A673 (cell line): ENCODE results near the gene PLPPR3. TPM values are rescaled to one million over a fixed set of nuclear protein-coding genes. Genes with fewer than 3 reads are reported as not detected.

Experiments used
- BruUV-seq: library from RNA; stranded (reverse); fragments of 400-500 nt; replicated peaks from 2 replicates; lab custom pipeline; 2021; lab: Mats Ljungman, UMichigan
- CTCF ChIA-PET: fragments of 300-600 bp; sonication (Branson Sonifier 250); formaldehyde crosslinking; loops from one replicate; lab custom pipeline; 2022; ENCODE audit warnings: antibody characterized with exemption; lab: Charles Lee
- POLR2A ChIA-PET: fragments of 300-600 bp; sonication (Branson Sonifier 250); formaldehyde crosslinking; loops from one replicate; lab custom pipeline; 2022; ENCODE audit warnings: antibody characterized with exemption; ENCODE audit not compliant: low non-redundant PET; lab: Charles Lee
- DNase-seq: peaks from one replicate; pipeline ENCODE4 v3.0.0-alpha.2; 2015; ENCODE audit warnings: low spot score
- H3K27ac ChIP-seq: fragments of 200-600 bp; sonication (generic); 2 replicates; pipeline ENCODE4 v1.5.1; 2016; ENCODE audit warnings: mixed run types, low read depth, mild to moderate bottlenecking, mixed read lengths, antibody characterized with exemption, low read length; ENCODE audit not compliant: poor library complexity, severe bottlenecking
- H3K27me3 ChIP-seq: fragments of 200-600 bp; sonication (generic); replicated peaks from 2 replicates; pipeline ENCODE4 v1.6.1; 2017; ENCODE audit warnings: mixed run types, low read depth, mild to moderate bottlenecking, mixed read lengths, antibody characterized with exemption, low read length; ENCODE audit not compliant: insufficient read depth, poor library complexity
- H3K36me3 ChIP-seq: fragments of 200-600 bp; sonication (generic); 2 replicates; pipeline ENCODE4 v1.6.1; 2016; ENCODE audit warnings: mixed run types, mild to moderate bottlenecking, mixed read lengths, antibody characterized with exemption, low read length; ENCODE audit not compliant: insufficient read depth, poor library complexity, severe bottlenecking
- H3K4me1 ChIP-seq: fragments of 200-600 bp; sonication (generic); 2 replicates; pipeline ENCODE4 v1.6.1; 2017; ENCODE audit warnings: mixed run types, mild to moderate bottlenecking, mixed read lengths, antibody characterized with exemption, low read length; ENCODE audit not compliant: insufficient read depth, poor library complexity, severe bottlenecking
- H3K4me3 ChIP-seq: fragments of 200-600 bp; sonication (generic); 2 replicates; pipeline ENCODE4 v1.5.1; 2016; ENCODE audit warnings: low read depth, mixed run types, mild to moderate bottlenecking, mixed read lengths, low read length; ENCODE audit not compliant: poor library complexity, severe bottlenecking
- H3K9me3 ChIP-seq: fragments of 200-600 bp; sonication (generic); 2 replicates; pipeline ENCODE4 v1.6.1; 2016; ENCODE audit warnings: mixed run types, low read depth, mild to moderate bottlenecking, mixed read lengths, antibody characterized with exemption, low read length; ENCODE audit not compliant: poor library complexity, severe bottlenecking
- EZH2 ChIP-seq: fragments of 200-600 bp; sonication (generic); IDR thresholded peaks from 2 replicates; pipeline ENCODE4 v1.6.1; 2017; ENCODE audit warnings: borderline replicate concordance, low read depth, mild to moderate bottlenecking, mixed read lengths, antibody characterized with exemption, low read length; ENCODE audit not compliant: poor library complexity, severe bottlenecking
- intact Hi-C: fragments of 100-400 bp; cut with micrococcal nuclease; formaldehyde crosslinking; loops from one replicate; pipeline ENCODE4 v1.10.0; 2022; ENCODE audit not compliant: unreplicated experiment
- total RNA-seq: library from RNA; stranded (reverse); gene quantifications from 2 replicates; pipeline ENCODE4 v1.2.3, GENCODE V29; 2021
- TF ChIP-seq, protein P1 (sequence below): fragments of 300-800, 200-600 bp; sonication (generic); conservative IDR thresholded peaks from 2 replicates; pipeline ENCODE4 v1.5.1; 2017; ENCODE audit warnings: low read depth, mild to moderate bottlenecking, antibody characterized with exemption, low read length, moderate library complexity, mixed read lengths

PLPPR3 gene
- total RNA-seq, 1 experiment from 2014 or later = 13.3 TPM

DNA sequence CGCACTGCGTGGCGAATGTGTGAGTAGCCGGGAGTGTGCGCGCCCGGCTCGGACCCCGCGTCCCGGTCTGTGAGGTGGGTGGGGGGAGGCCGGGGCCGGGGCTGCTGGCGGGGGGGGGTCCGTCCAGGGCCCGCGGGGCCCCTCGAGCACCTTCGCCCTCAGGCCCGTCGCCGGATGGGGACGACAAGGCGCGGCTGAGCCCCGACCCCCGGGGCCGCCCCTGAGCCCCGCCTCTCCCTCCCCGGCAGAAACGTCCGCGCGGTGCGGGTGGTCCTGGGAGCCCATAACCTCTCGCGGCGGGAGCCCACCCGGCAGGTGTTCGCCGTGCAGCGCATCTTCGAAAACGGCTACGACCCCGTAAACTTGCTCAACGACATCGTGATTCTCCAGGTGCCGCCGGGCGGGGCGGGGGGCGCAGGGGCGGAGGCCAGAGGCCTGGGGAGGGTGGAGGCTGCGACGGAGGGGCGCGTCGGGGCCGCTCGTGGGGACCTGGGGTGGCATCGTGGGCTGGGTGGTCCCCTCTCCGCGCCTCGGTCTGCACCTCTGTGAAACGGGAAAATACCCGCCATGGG is 31.3 kb upstream of the PLPPR3 start:
- no TSS peak for BruUV-seq
- no peak for TF ChIP-seq EZH2
- TF ChIP-seq, protein P1, sequence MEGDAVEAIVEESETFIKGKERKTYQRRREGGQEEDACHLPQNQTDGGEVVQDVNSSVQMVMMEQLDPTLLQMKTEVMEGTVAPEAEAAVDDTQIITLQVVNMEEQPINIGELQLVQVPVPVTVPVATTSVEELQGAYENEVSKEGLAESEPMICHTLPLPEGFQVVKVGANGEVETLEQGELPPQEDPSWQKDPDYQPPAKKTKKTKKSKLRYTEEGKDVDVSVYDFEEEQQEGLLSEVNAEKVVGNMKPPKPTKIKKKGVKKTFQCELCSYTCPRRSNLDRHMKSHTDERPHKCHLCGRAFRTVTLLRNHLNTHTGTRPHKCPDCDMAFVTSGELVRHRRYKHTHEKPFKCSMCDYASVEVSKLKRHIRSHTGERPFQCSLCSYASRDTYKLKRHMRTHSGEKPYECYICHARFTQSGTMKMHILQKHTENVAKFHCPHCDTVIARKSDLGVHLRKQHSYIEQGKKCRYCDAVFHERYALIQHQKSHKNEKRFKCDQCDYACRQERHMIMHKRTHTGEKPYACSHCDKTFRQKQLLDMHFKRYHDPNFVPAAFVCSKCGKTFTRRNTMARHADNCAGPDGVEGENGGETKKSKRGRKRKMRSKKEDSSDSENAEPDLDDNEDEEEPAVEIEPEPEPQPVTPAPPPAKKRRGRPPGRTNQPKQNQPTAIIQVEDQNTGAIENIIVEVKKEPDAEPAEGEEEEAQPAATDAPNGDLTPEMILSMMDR = no peak
- POLR2A ChIA-PET = no interaction called here
- no peak for DNase-seq
- intact Hi-C loops = no loop called here
- H3K9me3 ChIP-seq = no peaks in the 10 kb centered on the region
- H3K36me3 ChIP-seq = no peaks in the 10 kb centered on the region
- H3K27me3 ChIP-seq = no peaks in the 10 kb centered on the region
- H3K4me1 ChIP-seq = no peaks in the 10 kb centered on the region
- CTCF ChIA-PET = no interaction called here
- H3K4me3 ChIP-seq = no peak overlapping the region
- no peak overlapping the region for H3K27ac ChIP-seq

DNA sequence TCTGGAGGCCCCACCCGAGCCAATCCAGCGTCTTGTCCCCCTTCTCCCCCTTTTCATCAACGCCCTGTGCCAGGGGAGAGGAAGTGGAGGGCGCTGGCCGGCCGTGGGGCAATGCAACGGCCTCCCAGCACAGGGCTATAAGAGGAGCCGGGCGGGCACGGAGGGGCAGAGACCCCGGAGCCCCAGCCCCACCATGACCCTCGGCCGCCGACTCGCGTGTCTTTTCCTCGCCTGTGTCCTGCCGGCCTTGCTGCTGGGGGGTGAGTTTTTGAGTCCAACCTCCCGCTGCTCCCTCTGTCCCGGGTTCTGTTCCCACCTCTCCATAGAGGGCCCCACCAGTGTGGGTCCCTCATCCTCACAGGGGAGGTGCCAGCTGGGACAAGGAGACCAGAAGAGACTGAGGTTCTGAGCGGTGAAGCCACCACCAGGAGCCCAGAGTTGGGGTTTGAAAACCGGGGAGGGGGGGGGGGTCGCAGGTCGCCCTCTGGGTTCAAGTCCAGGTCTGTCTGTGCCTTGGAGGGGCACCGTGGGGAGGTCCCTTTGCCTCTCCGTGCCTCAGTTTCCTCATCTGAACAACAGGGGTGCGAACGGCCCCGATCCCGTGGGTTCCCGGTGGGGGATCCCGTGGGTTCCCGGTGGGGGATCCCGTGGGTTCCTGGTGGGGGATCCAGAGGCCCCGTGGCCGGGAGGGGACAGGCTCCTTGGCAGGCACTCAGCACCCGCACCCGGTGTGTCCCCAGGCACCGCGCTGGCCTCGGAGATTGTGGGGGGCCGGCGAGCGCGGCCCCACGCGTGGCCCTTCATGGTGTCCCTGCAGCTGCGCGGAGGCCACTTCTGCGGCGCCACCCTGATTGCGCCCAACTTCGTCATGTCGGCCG is 30.6 kb upstream of the PLPPR3 start, which contains the start of gene ELANE:
Gene ELANE (plus strand): TSS at position 168 of the 878 bp plus-strand sequence. CDS start 26 bp downstream, at position 194.
- no TSS peak for BruUV-seq
- Histone ChIP-seq H3K36me3 (no peaks in the 10 kb centered on the region), H3K27me3 (no peaks in the 10 kb centered on the region), H3K4me3 (no peak within 1 kb of the TSS), H3K27ac (no peak within 1 kb of the TSS), H3K4me1 (no peaks in the 10 kb centered on the region), H3K9me3 (no peaks in the 10 kb centered on the region)
- CTCF ChIA-PET = no interaction called here
- no peak for TF ChIP-seq EZH2
- TF ChIP-seq, protein P1 = no peak
- intact Hi-C loops = no loop called here
- DNase-seq = no peak
- POLR2A ChIA-PET = no interaction called here

DNA sequence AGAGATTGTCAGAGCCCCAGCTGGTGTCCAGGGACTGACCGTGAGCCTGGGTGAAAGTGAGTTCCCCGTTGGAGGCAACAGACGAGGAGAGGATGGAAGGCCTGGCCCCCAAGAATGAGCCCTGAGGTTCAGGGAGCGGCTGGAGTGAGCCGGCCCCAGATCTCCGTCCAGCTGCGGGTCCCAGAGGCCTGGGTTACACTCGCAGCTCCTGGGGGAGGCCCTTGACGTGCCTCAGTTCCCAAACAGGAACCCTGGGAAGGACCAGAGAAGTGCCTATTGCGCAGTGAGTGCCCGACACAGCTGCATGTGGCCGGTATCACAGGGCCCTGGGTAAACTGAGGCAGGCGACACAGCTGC is 29.2 kb upstream of the PLPPR3 start:
- H3K9me3 ChIP-seq = no peaks in the 10 kb centered on the region
- H3K4me3 ChIP-seq = no peak overlapping the region
- no peaks in the 10 kb centered on the region for H3K36me3 ChIP-seq
- ChIA-PET CTCF (no interaction called here), POLR2A (no interaction called here)
- intact Hi-C loops = no loop called here
- TF ChIP-seq EZH2 = no peak
- TF ChIP-seq, protein P1 = no peak
- H3K4me1 ChIP-seq = no peaks in the 10 kb centered on the region
- H3K27me3 ChIP-seq = no peaks in the 10 kb centered on the region
- H3K27ac ChIP-seq = no peak overlapping the region
- no TSS peak for BruUV-seq
- no peak for DNase-seq
